Adrenal gland (tissue), 12 donors: ENCODE measurements around the gene CRYBB1. TPM values are rescaled to one million over a fixed set of nuclear protein-coding genes. Genes with fewer than 3 reads are reported as not detected.

Experiments
- DNase-seq, 7 donors: peaks; one replicate each; pipeline ENCODE4 v3.0.0-alpha.2; 2019 to 2020
- H3K27ac ChIP-seq, 5 donors: fragments of 200-600 bp; sonication (generic) in 4 of 5; 1 replicate in 3 of 5; 2 replicates in 2 of 5; pipeline versions ENCODE4 v1.5.1 to v1.8.0; 2016 to 2020; ENCODE audit warnings: mild to moderate bottlenecking in 1 of 5
- H3K27me3 ChIP-seq: fragments of 200-600 bp; 2 replicates; pipeline ENCODE4 v1.8.0; 2021
- H3K36me3 ChIP-seq, 2 donors: fragments of 200-600 bp; replicated peaks in 1 of 2; 1 replicate in 1 of 2; 2 replicates in 1 of 2; pipeline versions ENCODE4 v1.5.1 to v1.8.0; 2018 to 2022
- H3K4me1 ChIP-seq, 2 donors: fragments of 200-600 bp; replicated peaks in 1 of 2; 1 replicate in 1 of 2; 2 replicates in 1 of 2; pipeline versions ENCODE4 v1.5.1 to v1.8.0; 2018 to 2021
- H3K4me3 ChIP-seq, 4 donors: fragments of 200-600 bp; sonication (generic) in 3 of 4; one replicate each; pipeline ENCODE4 v1.5.1; 2016 to 2018
- H3K9me3 ChIP-seq, 3 donors: fragments of 200-600 bp; sonication (generic) in 1 of 3; replicated peaks in 1 of 3; 1 replicate in 2 of 3; 2 replicates in 1 of 3; pipeline versions ENCODE4 v1.5.1 to v1.8.0; 2016 to 2021
- POLR2A ChIP-seq, 2 donors: fragments of 450-650 bp; IDR thresholded peaks; one replicate each; pipeline ENCODE4 v1.6.1; 2017; ENCODE audit warnings: antibody characterized with exemption in 2 of 2, mild to moderate bottlenecking in 2 of 2, moderate library complexity in 1 of 2
- WGBS, 4 donors: extraction: QIAGEN DNeasy Blood & Tissue Kit in 2 of 4; methylation state at CpG; one replicate each; pipeline versions ENCODE4 v1.1.5 to v1.1.7; 2013 to 2017; 5-methylcytosine and 5-hydroxymethylcytosine counted together
- intact Hi-C, 2 donors: fragments of 100-400 bp; cut with DNase I; formaldehyde crosslinking; loops; one replicate each; pipeline versions ENCODE4 v1.14.1 to v1.15.0; 2022 to 2023
- polyA plus RNA-seq, 3 donors: library from polyadenylated mRNA; stranded (reverse); fragments of 200-250 nt in 2 of 3; fragments of 350-450 nt in 1 of 3; fragmentation: Illumina TruSeq in 1 of 3; extraction: RNeasy Lipid Tissue Mini Kit (QIAGEN cat#74804) in 1 of 3; gene quantifications; one replicate each; pipeline ENCODE4 v1.2.3, GENCODE V29; 2013 to 2014
- total RNA-seq, 9 donors: library from RNA; depleted of rRNA in 4 of 9; stranded (reverse); fragments of >200 nt in 4 of 9; fragments of 120-200 nt in 1 of 9; fragmentation: NEBNext Ultra II Directional in 1 of 9; extraction: Animal tissue kit (Norgen Biotek cat#: 25700) in 1 of 9; gene quantifications; one replicate each; pipeline versions ENCODE4 v1.1.0 to v1.2.4, GENCODE V29; 2013 to 2023
- TF ChIP-seq, protein P1 (sequence below), 6 experiments: fragments of 450-650 bp in 4 of 6; fragments of 200-600 bp in 2 of 6; sonication (generic) in 1 of 6; IDR thresholded peaks; 1 replicate in 5 of 6; 2 replicates in 1 of 6; pipeline versions ENCODE4 v1.5.1 to v1.8.0; 2016 to 2021; ENCODE audit warnings: antibody characterized with exemption in 6 of 6, mild to moderate bottlenecking in 2 of 6, moderate library complexity in 1 of 6
- donor health status: healthy with polysubstance abuse.
- donor health status: Bipolar disorder and iron deficiency.
- donor health status: DM: yes; HTN: yes; CAD: no.
- donor health status: DM: no; HTN: no; CAD: no.
- donor health status: DM: no; HTN: no; CAD: no.
- donor health status: DM: yes; HTN: yes; CAD: no.

The CRYBB1 gene
- total and polyA plus RNA-seq, 12 donors, result 0.39 to 2.6 (median 1.6) TPM

DNA sequence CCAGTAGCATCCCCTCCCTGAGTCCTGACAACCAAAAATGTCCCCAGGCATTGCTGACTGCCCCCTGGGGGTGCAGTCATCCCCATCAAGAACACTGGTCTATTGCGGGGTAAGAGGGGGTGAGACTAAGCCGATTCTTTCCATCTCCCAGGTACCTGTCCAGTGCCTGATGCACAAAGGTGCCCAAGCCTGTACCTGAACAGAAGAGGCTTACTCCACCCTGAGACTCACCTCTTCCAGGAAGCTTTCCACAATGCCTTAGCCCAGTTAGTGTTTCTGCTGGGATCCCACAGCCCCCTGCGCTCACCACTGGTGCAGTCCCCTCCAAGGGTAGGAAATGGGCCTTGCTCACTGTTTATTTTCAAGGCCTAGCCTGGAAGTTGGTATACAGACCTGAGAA lies 50.8 kb downstream of the CRYBB1 start:
- Histone ChIP-seq H3K4me1 (peaks cover 4 to 15% of the 10 kb centered on the region in 2 donors), H3K36me3 (no peaks in the 10 kb centered on the region), H3K27ac (no peak overlapping the region), H3K9me3 (no peaks in the 10 kb centered on the region), H3K4me3 (no peak overlapping the region), H3K27me3 (no peaks in the 10 kb centered on the region)
- DNase-seq, result no peak
- 95 to 100% (median 96%) methylated on average over 3 of the region's 3 CpGs for WGBS, 4 donors
- intact Hi-C loops, result no loop called here
- no peak for TF ChIP-seq POLR2A (IDR thresholded peaks at IDR 0.05)
- TF ChIP-seq, protein P1, sequence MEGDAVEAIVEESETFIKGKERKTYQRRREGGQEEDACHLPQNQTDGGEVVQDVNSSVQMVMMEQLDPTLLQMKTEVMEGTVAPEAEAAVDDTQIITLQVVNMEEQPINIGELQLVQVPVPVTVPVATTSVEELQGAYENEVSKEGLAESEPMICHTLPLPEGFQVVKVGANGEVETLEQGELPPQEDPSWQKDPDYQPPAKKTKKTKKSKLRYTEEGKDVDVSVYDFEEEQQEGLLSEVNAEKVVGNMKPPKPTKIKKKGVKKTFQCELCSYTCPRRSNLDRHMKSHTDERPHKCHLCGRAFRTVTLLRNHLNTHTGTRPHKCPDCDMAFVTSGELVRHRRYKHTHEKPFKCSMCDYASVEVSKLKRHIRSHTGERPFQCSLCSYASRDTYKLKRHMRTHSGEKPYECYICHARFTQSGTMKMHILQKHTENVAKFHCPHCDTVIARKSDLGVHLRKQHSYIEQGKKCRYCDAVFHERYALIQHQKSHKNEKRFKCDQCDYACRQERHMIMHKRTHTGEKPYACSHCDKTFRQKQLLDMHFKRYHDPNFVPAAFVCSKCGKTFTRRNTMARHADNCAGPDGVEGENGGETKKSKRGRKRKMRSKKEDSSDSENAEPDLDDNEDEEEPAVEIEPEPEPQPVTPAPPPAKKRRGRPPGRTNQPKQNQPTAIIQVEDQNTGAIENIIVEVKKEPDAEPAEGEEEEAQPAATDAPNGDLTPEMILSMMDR (IDR thresholded peaks at IDR 0.05), result no peak

DNA sequence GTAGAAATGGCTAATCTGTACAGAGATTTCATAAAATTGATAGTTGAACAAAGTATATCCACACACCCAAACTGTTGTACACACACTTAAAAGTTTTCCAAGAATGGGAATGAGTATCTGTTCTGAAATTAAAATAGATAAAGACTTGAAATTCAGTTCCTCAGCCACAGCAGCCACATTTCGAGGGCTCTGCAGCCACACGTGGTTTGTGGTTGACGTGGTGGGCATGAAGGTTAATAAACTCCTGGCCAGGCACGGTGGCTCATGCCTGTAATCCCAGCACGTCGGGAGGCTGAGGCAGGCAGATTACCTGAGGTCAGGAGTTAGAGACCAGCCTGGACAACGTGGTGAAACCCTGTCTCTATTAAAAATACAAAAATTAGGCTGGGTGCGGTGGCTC lies 51.9 kb downstream of the CRYBB1 start:
- WGBS, 4 donors, result 63 to 81% (median 76%) methylated on average over 8 of the region's 8 CpGs
- intact Hi-C loops, result no loop called here
- Histone ChIP-seq H3K27ac (no peak overlapping the region), H3K36me3 (no peaks in the 10 kb centered on the region), H3K27me3 (no peaks in the 10 kb centered on the region), H3K4me1 (peaks cover 8 to 15% of the 10 kb centered on the region in 2 donors), H3K9me3 (no peaks in the 10 kb centered on the region), H3K4me3 (no peak overlapping the region)
- no peak for DNase-seq
- TF ChIP-seq, protein P1 (IDR thresholded peaks at IDR 0.05), result no peak
- no peak for TF ChIP-seq POLR2A (IDR thresholded peaks at IDR 0.05)

DNA sequence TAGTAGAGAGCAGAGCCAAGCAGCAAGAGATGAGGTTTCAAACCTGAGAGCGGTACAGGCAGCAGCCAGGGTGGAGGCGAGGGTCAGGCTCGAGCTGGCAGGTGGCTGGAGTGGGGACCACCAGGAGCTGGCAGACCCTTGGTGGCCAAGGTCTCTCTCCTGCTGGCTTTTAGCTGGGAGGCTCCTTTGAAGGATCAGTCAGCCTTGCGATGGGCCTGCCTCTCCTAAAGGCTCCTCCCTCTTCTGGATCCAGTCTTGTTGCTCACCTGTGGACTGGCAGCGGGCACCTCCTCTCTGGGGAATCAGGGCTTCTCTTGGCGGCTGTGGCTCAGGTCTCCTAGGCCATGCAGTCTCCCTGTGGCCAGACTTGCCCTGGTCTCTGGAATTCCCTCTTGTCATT lies 52.6 kb downstream of the CRYBB1 start:
- intact Hi-C loops, result no loop called here
- no peaks in the 10 kb centered on the region for H3K36me3 ChIP-seq
- H3K4me1 ChIP-seq, result peaks cover 8 to 9% of the 10 kb centered on the region in 2 donors
- H3K4me3 ChIP-seq, result no peak overlapping the region
- TF ChIP-seq, protein P1 (IDR thresholded peaks at IDR 0.05), result no peak
- TF ChIP-seq POLR2A (IDR thresholded peaks at IDR 0.05), result no peak
- no peaks in the 10 kb centered on the region for H3K27me3 ChIP-seq
- no peak for DNase-seq
- H3K27ac ChIP-seq, result no peak overlapping the region
- WGBS, 4 donors, result 94 to 97% (median 95%) methylated on average over 3 to 6 of the region's 6 CpGs
- no peaks in the 10 kb centered on the region for H3K9me3 ChIP-seq

DNA sequence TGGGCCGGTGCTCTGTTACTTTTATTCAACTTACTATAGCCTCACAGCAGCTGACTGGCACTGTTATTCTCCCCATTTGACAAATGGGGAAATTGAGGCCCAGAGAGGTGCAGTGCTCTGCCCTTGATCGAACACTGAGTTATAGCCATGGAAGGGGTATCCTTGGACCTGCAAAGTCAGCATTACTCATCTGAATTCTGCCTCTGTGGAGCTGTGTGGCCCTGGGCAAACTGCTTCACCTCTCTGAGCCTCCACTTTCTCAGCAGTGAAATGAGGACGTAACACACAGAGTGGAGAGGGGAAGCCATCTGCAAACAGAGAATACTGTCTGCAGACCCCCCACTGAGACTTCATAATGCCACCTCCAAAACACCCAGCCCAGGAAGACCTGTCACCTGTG lies 53.2 kb downstream of the CRYBB1 start:
- H3K27me3 ChIP-seq, result no peaks in the 10 kb centered on the region
- no peak overlapping the region for H3K27ac ChIP-seq
- 80 to 85% (median 83%) methylated on average over 3 of the region's 3 CpGs for WGBS, 4 donors
- DNase-seq, result no peak
- peaks cover 8 to 12% of the 10 kb centered on the region in 2 donors for H3K4me1 ChIP-seq
- no peaks in the 10 kb centered on the region for H3K36me3 ChIP-seq
- H3K4me3 ChIP-seq, result no peak overlapping the region
- no peaks in the 10 kb centered on the region for H3K9me3 ChIP-seq
- intact Hi-C loops, result no loop called here
- TF ChIP-seq, protein P1 (IDR thresholded peaks at IDR 0.05), result no peak
- TF ChIP-seq POLR2A (IDR thresholded peaks at IDR 0.05), result no peak
